IgD-negative memory B cell (primary cell): ENCODE measurements around the gene INTS3. TPM values are rescaled to one million over a fixed set of nuclear protein-coding genes. Genes with fewer than 3 reads are reported as not detected.
A peak's percentile ranks its signal among the peaks of the same experiment; 100 is the strongest.

Experiments
- H3K27ac Mint-ChIP-seq, 3 donors: one replicate each; pipeline ENCODE4 v1.8.0; 2020 to 2022; ENCODE audit warnings: mild to moderate bottlenecking in 3 of 3, mixed read lengths in 3 of 3, moderate library complexity in 1 of 3
- H3K27me3 Mint-ChIP-seq: one replicate; pipeline ENCODE4 v1.8.0; 2021; ENCODE audit warnings: mixed read lengths
- H3K36me3 Mint-ChIP-seq: one replicate; pipeline ENCODE4 v1.8.0; 2020; ENCODE audit warnings: mild to moderate bottlenecking, mixed read lengths
- H3K4me1 Mint-ChIP-seq, 3 donors: one replicate each; pipeline ENCODE4 v1.8.0; 2020 to 2022; ENCODE audit warnings: mixed read lengths in 3 of 3, mild to moderate bottlenecking in 1 of 3
- H3K4me3 Mint-ChIP-seq, 4 donors: one replicate each; pipeline ENCODE4 v1.8.0; 2020 to 2022; ENCODE audit warnings: mild to moderate bottlenecking in 4 of 4, mixed read lengths in 4 of 4, moderate library complexity in 3 of 4
- H3K9me3 Mint-ChIP-seq, 3 donors: one replicate each; pipeline ENCODE4 v1.8.0; 2020 to 2021; ENCODE audit warnings: mixed read lengths in 3 of 3, mild to moderate bottlenecking in 1 of 3
- polyA plus RNA-seq: library from polyadenylated mRNA; unstranded; fragments of 300-500 nt; fragmentation: Illumina TruSeq; gene quantifications from one replicate; pipeline ENCODE4 v1.2.3, GENCODE V29; 2021

Gene INTS3
- polyA plus RNA-seq, 1 donor from 2014 or later = 11.8 TPM

DNA sequence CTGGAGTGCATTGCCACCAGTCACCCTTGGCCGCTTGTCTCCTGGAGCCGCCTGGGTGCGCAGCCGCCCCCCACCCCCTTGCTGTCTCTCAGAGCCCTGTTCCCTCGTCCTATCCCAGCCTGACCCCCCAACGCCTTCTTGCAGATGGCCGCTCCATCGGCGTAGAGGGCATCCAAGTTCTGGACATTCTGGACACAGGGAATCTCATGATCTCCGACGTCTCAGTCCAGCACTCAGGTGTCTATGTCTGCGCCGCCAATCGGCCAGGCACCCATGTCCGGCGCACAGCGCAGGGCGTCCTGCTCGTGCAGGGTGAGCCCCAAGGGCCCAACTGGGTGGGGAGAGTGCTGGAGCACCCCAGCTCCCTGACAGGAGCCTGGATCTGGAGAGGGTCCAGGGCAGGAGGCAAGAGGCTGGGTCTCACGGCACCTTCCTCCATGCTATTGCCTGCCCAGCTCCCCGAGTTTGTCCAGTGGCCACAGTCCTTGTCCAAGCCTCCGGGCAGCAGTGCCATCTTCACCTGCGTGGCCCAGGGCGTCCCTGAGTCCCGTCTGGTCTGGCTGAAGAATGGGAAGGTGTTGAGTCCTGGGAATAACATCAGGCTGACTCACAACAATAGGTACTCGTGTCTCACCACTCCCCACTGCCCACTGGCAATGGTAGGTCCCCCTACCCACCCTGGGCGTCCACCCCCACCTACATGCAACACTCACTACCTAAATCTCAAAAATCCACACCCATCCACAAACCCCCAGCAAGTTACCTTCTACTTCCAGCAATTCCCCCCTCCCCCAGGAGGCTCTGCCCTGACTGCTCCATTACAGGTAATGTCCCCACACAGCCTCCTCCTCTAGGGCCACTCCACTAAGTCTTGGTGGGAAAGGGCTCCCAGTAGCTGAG is 72.0 kb downstream of the INTS3 start:
- H3K27ac Mint-ChIP-seq = no peak overlapping the region
- H3K4me1 Mint-ChIP-seq = peaks cover 13 to 18% (median 15%) of the 10 kb centered on the region in 3 donors
- no peak overlapping the region for H3K4me3 Mint-ChIP-seq
- H3K9me3 Mint-ChIP-seq = no peaks in the 10 kb centered on the region
- no peaks in the 10 kb centered on the region for H3K27me3 Mint-ChIP-seq
- peaks cover 4% of the 10 kb centered on the region for H3K36me3 Mint-ChIP-seq

DNA sequence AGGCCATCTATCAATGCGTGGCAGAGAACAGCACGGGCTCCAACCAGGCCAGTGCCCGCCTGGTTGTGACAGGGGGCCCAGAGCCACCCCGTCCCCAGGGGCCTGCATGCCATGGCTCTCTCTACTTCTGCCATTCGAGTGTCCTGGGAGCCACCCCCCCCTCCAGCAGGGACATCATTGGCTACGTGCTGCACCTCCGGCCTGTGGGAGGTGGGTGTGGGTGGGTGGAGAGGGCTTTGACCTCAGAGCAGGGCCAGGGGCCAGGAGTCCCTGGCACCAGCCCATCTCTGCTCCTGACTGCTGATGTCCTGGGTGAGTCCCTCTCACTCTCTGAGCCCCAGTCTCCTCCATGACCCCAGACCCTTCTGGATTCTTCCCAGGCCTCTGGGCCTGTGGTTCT is 72.7 kb downstream of the INTS3 start:
- Mint-ChIP-seq H3K9me3 (no peaks in the 10 kb centered on the region), H3K4me1 (peaks cover 19 to 23% (median 21%) of the 10 kb centered on the region in 3 donors), H3K4me3 (no peak overlapping the region), H3K36me3 (peaks cover 4% of the 10 kb centered on the region), H3K27ac (no peak overlapping the region), H3K27me3 (no peaks in the 10 kb centered on the region)

DNA sequence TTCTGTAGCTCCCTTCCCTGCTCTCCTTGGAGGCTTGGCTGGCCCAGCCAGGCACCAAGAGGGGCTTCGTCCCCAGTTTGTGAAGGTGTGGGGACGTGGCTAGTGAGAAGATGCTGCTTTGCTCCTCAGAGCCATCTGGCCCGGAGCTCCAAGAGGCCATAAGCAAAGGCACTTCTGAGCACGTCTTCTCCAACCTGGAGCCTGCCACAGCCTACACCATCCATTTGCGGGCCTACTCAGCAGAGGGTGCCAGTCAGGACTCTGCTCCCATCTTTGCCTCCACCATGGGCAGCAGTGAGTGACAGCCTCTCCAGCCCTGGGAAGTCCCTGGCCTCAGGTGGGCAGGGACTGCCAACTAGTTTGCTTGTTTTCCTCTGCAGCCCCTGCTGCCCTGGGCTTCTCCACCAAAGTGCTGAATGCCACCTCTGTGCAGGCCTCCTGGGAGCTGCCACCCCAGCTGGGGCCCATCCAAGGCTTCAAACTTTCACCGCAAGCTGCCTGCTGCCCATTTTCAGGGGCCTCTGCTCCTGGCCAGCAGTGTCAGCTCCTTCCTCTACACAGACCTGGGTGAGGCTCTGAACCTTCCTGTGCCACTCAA is 73.3 kb downstream of the INTS3 start:
- Mint-ChIP-seq H3K36me3 (peaks cover 4% of the 10 kb centered on the region), H3K27ac (no peak overlapping the region), H3K9me3 (no peaks in the 10 kb centered on the region), H3K27me3 (no peaks in the 10 kb centered on the region), H3K4me3 (no peak overlapping the region), H3K4me1 (peaks cover 22 to 26% (median 23%) of the 10 kb centered on the region in 3 donors)

DNA sequence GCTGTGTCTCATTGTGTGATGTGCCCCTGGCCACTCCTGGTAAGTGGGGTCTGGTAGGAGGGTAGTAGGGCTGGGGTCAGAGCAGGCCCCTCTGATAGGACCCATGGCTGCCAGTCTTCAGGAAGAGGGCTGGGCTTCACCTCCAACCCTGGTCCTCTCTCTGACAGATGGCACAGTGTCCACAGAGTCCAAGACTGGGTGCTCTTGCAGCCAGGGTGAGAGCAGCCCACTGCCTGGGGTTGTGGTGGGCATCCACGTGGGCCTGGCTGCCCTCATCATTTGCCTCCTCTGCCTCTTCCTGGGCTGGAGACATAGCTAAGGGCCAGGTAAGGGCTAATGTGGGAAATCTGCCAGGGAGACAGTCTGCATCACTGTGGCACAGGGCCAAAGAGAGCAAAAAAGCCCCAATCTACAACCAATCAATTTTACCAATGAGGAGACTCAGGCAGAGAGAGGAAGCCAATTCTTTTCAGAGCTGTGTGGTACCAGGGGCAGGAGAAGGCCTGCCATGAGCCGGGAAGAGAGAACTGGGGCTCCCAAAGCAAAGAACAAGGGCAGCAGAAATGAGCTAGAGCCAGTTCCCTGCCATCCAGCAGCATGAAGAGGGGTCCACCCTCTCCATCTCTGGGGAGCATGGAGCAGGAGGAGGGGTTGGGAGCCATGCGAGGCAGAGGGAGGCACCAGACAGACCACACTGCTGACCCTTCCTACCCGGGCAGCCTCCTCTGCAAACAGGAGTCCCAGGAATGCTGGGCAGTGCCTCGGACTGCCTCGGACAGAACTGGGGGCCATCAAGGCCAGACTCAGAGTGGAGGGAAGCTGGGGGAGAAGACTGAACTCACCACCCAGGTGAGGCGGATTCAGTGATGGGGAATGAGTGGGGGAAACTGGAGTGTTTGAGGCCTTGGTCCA is 74.2 kb downstream of the INTS3 start:
- H3K4me3 Mint-ChIP-seq = no peak overlapping the region
- no peaks in the 10 kb centered on the region for H3K9me3 Mint-ChIP-seq
- H3K27ac Mint-ChIP-seq = peak overlapping the region in 1 of 3 donors; percentile 47
- H3K36me3 Mint-ChIP-seq = peaks cover 5% of the 10 kb centered on the region
- peaks cover 24 to 28% (median 24%) of the 10 kb centered on the region in 3 donors for H3K4me1 Mint-ChIP-seq
- H3K27me3 Mint-ChIP-seq = no peaks in the 10 kb centered on the region

DNA sequence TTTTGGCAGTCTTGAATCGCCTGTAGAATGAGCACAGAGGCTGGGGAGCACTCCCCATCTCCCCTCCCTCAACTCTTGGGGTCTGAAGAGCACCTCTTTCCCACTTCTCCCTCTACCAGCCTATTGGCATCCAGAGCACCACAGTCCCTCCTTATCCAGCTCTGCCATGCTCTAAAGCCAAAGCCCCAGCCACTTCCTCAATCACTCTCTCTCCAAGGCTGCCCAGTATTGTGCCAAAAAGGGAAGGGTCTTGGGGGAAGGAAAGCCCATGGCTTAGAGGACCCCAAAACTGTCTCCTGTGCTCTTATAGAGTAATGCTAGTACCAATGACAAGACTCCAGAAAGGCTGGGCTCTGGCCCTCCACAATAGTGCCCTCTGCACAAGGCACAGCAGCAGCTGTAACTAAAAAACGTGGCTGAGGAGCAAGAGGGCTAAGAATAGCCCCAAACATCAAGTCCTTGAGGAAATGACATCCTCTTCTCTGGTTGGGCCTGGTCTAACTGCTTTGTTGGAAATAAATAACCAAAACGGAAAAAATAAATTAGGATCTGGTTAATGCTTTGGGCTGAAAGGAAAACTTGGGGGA is 75.7 kb downstream of the INTS3 start:
- H3K9me3 Mint-ChIP-seq = no peaks in the 10 kb centered on the region
- H3K36me3 Mint-ChIP-seq = peaks cover 6% of the 10 kb centered on the region
- peak overlapping the region in 1 of 3 donors; percentile 74 for H3K27ac Mint-ChIP-seq
- H3K27me3 Mint-ChIP-seq = no peaks in the 10 kb centered on the region
- H3K4me1 Mint-ChIP-seq = peaks cover 19 to 25% (median 23%) of the 10 kb centered on the region in 3 donors
- H3K4me3 Mint-ChIP-seq = peak overlapping the region in 1 of 4 donors; percentile 67

DNA sequence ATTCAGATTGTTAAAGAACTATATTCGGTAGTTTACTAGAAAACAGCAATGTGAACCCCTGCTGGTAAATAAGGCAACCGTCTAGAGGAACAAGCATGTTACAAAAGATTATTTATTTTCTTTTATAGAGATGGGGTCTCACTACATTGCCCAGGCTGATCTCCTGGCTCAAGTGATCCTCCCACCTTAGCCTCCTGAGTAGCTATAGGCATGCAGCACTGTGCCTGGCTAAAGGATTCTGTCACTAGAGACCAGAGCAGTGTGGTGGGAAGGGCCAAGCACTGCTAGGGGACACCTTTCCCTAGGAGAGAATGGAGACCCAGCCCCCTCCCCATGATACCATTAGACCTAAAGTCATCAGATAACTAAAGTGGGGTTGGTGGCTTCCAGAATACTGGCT is 76.3 kb downstream of the INTS3 start:
- Mint-ChIP-seq H3K4me1 (peaks cover 19 to 25% (median 23%) of the 10 kb centered on the region in 3 donors), H3K9me3 (no peaks in the 10 kb centered on the region), H3K27me3 (no peaks in the 10 kb centered on the region), H3K36me3 (peaks cover 6% of the 10 kb centered on the region), H3K27ac (peak overlapping the region; percentile 73 to 84 (median 74)), H3K4me3 (no peak overlapping the region)

DNA sequence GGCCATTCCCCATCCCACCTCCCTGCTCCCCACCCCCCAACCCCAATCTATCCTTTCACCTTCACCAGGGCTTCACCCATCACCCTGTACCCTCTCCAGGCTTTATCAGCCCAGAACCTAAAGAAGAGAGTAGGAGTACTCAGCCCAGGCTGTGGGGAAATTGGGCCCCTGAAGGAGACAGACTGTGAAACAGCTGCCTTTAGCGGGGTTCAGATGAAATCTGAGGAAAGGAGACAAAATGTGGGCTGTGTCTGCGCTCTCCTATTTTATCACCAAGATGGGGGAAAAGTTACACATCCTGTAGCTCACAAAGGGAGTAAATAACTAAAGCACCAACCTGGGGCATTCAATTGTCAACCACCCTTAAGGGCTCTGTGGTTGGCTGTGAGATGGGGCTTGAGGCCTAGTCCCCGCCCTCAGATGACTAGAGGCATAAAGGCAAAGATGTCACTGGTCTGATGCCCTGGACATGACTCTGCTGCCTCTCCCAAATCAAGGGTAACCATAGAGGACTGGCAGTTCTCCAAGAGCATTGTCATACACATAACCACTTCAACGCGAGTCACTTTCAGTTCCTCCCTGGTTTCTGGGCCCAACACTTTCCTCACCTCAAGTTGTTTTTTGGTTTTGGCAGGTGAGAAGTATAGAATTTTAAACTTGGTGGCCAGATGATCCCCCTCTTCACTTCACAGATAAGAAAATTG is 77.3 kb downstream of the INTS3 start:
- Mint-ChIP-seq H3K4me1 (peaks cover 19 to 25% (median 23%) of the 10 kb centered on the region in 3 donors), H3K36me3 (peaks cover 6% of the 10 kb centered on the region), H3K4me3 (peak overlapping the region in 3 of 4 donors; percentile 4 to 65 (median 34)), H3K27ac (peak overlapping the region; percentile 80 to 93 (median 93)), H3K27me3 (no peaks in the 10 kb centered on the region), H3K9me3 (no peaks in the 10 kb centered on the region)

DNA sequence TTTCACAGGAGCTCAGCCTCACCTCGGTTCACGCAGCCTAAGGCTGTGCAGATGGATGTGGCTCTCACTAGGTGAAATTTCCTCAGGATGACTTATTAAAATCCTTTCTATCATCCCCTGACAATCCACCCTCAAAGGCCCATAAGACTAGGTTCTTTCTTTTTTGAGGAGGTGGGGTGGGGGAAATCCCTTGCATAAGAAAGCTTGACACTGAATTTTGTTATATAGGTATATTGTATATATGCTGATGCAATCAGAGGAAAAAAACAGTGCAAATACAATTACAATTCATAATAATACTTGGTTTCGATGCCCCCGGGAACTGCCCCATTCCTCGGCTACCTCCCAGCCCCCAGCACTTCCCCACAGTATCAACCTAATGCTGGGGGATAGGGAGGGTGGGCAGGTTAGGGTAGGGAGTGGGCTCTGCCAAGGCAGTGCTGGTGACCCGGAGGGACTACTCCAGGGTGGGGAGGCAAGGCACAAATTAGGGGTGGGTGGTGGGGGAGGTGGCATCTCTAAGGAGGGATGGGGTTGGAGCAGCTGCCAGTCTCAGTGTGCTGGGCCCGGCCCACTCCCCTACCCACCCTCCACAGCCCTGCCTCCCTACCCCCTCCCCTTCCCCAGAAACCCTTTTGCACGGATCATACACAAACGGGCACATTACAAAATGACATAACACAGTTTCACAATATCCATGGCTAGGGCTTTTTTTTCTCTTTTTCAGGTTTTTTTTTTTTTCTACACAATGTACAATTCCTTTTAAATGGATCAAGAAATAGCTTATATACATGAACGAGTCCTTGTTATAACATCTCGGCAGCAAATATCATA is 78.3 kb downstream of the INTS3 start:
- no peaks in the 10 kb centered on the region for H3K9me3 Mint-ChIP-seq
- no peaks in the 10 kb centered on the region for H3K27me3 Mint-ChIP-seq
- H3K36me3 Mint-ChIP-seq = peaks cover 6% of the 10 kb centered on the region
- H3K4me3 Mint-ChIP-seq = peak overlapping the region in 3 of 4 donors; percentile 4 to 65 (median 34)
- peaks cover 19 to 25% (median 23%) of the 10 kb centered on the region in 3 donors for H3K4me1 Mint-ChIP-seq
- peak overlapping the region; percentile 80 to 93 (median 93) for H3K27ac Mint-ChIP-seq

DNA sequence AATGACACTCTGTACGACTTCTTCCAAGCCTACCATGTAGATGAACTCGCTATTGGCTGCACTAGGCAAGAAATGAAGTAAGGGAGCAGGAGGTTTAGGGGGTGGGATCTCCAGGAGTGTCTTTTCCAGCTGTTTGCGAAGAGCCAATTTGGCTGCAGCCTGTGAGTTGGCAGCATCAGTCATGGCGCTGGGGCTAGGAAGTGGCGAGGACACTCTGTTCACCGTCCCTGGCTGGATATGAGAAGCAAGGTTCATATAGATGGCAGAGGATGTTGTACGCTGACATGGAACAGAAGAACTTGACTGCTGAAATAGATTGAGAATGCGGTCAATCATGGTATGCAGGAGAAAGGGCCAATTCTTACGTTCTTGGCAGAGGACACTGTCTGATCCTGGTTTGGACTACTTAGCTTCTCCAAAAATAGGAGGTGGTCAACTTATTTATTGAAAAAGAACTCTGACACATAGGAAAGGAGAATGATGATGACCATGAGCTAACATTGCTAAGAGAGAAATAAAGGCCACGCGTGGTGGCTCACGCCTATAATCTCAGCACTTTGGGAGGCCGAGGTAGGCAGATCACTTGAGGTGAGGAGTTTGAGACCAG is 88.5 kb downstream of the INTS3 start:
- H3K36me3 Mint-ChIP-seq = peaks cover 6% of the 10 kb centered on the region
- no peak overlapping the region for H3K27ac Mint-ChIP-seq
- no peaks in the 10 kb centered on the region for H3K9me3 Mint-ChIP-seq
- H3K4me1 Mint-ChIP-seq = peaks cover 3 to 5% (median 4%) of the 10 kb centered on the region in 3 donors
- H3K27me3 Mint-ChIP-seq = no peaks in the 10 kb centered on the region
- no peak overlapping the region for H3K4me3 Mint-ChIP-seq

DNA sequence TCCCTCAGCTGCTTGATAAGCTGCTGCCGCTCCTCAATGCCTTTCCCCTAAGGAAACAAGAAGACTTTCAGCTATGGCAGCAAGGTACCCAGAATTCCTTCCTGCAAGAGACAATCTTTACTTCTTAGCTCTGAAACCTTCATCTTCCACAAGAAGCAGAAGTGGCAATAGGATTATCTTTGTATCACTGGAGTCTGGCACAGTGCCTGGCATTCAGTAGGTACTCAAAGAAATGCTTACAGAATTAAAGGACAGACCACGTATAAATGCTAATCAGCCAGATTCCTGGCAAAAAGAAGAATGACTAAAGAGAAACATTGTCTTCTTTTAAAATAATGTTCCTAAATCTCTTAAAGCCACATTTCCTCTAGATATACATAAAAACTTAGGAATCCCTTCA is 91.0 kb downstream of the INTS3 start:
- Mint-ChIP-seq H3K36me3 (peaks cover 5% of the 10 kb centered on the region), H3K9me3 (no peaks in the 10 kb centered on the region), H3K4me3 (no peak overlapping the region), H3K27me3 (no peaks in the 10 kb centered on the region), H3K4me1 (peaks cover 4 to 11% (median 5%) of the 10 kb centered on the region in 3 donors), H3K27ac (peak overlapping the region in 1 of 3 donors; percentile 6)
